DOHH2 (cell line): Measurements from ENCODE around the gene CPNE5.

Source experiments
- EZH2phosphoT487 ChIP-seq: fragments of 200-600 bp; sonication (generic); IDR thresholded peaks from 2 replicates; pipeline ENCODE4 v1.6.1; 2017; ENCODE audit warnings: borderline replicate concordance, mild to moderate bottlenecking, antibody characterized with exemption, low read length, moderate library complexity, mixed read lengths
- TF ChIP-seq, protein P1 (sequence below): fragments of 200-600 bp; sonication (generic); IDR thresholded peaks from one replicate; pipeline ENCODE4 v1.5.1; 2014; ENCODE audit warnings: antibody characterized with exemption, mild to moderate bottlenecking, low read depth, low read length; ENCODE audit not compliant: poor library complexity, severe bottlenecking

DNA sequence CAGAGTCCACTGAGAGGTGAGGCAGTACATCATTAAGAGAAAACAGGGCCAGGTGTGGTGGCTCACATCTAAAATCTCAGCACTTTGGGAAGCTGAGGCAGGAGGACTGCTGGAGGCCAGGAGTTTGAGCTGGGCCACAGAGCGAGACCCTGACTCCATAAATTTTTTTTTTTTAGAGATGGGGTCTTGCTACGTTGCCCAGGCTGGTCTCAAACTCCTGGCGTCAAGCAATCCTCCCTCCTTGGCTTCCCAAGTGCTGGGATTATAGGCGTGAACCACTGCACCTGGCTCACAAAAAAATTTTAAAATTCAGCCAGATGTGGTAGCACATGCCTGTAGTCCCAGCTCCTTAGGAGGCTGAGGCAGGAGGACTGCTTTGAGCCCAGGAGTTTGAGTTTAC, 18.1 kb upstream of the CPNE5 start:
- TF ChIP-seq, protein P1, sequence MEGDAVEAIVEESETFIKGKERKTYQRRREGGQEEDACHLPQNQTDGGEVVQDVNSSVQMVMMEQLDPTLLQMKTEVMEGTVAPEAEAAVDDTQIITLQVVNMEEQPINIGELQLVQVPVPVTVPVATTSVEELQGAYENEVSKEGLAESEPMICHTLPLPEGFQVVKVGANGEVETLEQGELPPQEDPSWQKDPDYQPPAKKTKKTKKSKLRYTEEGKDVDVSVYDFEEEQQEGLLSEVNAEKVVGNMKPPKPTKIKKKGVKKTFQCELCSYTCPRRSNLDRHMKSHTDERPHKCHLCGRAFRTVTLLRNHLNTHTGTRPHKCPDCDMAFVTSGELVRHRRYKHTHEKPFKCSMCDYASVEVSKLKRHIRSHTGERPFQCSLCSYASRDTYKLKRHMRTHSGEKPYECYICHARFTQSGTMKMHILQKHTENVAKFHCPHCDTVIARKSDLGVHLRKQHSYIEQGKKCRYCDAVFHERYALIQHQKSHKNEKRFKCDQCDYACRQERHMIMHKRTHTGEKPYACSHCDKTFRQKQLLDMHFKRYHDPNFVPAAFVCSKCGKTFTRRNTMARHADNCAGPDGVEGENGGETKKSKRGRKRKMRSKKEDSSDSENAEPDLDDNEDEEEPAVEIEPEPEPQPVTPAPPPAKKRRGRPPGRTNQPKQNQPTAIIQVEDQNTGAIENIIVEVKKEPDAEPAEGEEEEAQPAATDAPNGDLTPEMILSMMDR, result no peak
- TF ChIP-seq EZH2phosphoT487, result no peak
